Neural progenitor cell (in vitro differentiated cells): Measurements from ENCODE around the gene CALU.

ENCODE experiments used
- CTCF ChIP-seq: fragments of 200-600 bp; sonication (generic); IDR thresholded peaks from 2 replicates; pipeline ENCODE4 v1.5.1; 2017; ENCODE audit warnings: antibody characterized with exemption, mild to moderate bottlenecking
- EZH2 ChIP-seq: fragments of 200-600 bp; sonication (generic); IDR thresholded peaks from 2 replicates; pipeline ENCODE4 v1.6.1; 2017; ENCODE audit warnings: antibody characterized with exemption, mild to moderate bottlenecking, moderate library complexity

GRCh38 chr7:128735436-128735835 lies 3.7 kb upstream of the CALU start:
- TF ChIP-seq CTCF = no peak
- no peak for TF ChIP-seq EZH2
